ENCODE results near the gene ITIH3. TPM values are rescaled to one million over a fixed set of nuclear protein-coding genes. Genes with fewer than 3 reads are reported as not detected.

ITIH3 gene
- total RNA-seq, 3 donors from 2014 or later: 0.72 to 1.4 (median 0.89) TPM

DNA sequence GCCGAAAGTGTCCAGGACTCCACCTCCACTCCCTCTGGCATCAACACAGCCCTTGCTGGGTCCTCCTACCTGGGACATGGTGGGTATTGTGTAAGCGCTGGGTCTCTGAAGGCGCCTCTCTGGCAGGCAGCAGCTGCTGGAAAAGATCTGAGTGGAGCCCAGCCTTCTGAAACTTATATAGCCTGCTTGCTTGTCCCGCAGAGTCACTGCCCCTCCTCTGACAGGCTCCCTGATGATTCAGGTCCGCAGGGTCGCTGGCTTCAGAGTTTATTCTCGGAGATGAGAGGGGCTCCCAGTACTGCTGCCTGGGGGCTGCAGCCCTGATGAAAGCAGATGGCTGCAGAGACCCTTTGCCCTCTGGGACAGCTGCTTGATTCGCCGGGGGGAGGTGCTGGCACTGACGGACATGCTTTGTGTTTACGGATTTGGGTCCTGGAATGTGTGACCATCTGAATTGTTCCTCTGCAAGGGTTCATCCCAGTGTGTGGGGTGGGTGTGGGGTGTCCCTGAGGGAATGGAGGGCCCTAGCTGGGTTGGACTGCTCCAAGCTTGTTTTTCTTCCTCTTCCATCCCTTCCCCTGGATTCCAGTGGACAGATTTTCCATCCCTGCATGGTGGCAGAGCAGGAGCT lies 40.4 kb downstream of the ITIH3 start, which contains the start of gene MUSTN1:
Gene MUSTN1, minus strand, starts transcription at position 149 of the 631 bp plus-strand sequence. Its CDS starts 71 bp downstream, at position 78.
- peaks cover 4% of the 10 kb centered on the region for H3K4me1 ChIP-seq (ENCODE audit: low read depth)
- H3K36me3 ChIP-seq (ENCODE audit: low read depth): no peaks in the 10 kb centered on the region
- H3K9me3 ChIP-seq: no peaks in the 10 kb centered on the region
- intact Hi-C loops (cut with DNase I, micrococcal nuclease): no loop called here
- DNase-seq (no peak), ATAC-seq (no peak)
- no peak within 1 kb of the TSS for H3K4me3 ChIP-seq
- TF ChIP-seq, protein P1, sequence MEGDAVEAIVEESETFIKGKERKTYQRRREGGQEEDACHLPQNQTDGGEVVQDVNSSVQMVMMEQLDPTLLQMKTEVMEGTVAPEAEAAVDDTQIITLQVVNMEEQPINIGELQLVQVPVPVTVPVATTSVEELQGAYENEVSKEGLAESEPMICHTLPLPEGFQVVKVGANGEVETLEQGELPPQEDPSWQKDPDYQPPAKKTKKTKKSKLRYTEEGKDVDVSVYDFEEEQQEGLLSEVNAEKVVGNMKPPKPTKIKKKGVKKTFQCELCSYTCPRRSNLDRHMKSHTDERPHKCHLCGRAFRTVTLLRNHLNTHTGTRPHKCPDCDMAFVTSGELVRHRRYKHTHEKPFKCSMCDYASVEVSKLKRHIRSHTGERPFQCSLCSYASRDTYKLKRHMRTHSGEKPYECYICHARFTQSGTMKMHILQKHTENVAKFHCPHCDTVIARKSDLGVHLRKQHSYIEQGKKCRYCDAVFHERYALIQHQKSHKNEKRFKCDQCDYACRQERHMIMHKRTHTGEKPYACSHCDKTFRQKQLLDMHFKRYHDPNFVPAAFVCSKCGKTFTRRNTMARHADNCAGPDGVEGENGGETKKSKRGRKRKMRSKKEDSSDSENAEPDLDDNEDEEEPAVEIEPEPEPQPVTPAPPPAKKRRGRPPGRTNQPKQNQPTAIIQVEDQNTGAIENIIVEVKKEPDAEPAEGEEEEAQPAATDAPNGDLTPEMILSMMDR (IDR thresholded peaks at IDR 0.05): no peak

DNA sequence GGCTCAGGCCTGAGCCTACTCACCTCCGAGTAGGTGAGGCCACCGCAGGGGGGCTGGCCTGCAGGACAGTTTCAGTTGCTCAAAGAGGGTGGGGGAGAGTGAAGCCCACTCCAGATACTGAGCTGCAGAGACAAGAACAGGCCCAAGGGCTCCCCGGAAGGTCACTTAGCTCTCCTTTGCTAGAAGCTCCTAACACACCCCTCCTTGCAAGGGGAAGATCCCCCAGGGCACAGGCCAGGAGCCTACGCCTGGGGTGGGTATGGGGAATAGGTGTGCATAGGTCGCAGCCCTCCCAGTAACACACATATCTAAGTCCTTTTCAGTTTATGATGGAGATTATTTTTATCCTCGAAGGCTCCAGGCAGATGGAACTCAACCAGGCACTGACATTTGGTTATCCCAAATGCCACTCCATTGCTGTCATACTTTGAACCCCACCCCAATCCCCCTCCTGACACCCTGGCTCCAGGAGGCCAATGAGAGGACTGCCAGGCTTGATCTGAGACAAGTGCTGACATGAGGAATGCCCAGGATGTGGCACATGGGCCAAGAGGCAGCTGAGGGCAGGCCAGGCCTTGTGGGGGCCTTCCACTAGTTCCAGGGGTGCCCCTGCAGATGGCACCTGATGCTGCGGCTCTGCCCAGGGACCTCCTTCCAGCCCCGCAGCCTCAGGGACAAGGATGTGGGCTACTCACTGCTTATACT lies 41.3 kb downstream of the ITIH3 start:
- DNase-seq (no peak), ATAC-seq (no peak)
- H3K9me3 ChIP-seq: no peaks in the 10 kb centered on the region
- peaks cover 4% of the 10 kb centered on the region for H3K4me1 ChIP-seq (ENCODE audit: low read depth)
- intact Hi-C loops (cut with DNase I, micrococcal nuclease): no loop called here
- no peak overlapping the region for H3K4me3 ChIP-seq
- no peaks in the 10 kb centered on the region for H3K36me3 ChIP-seq (ENCODE audit: low read depth)
- TF ChIP-seq, protein P1 (IDR thresholded peaks at IDR 0.05): no peak

DNA sequence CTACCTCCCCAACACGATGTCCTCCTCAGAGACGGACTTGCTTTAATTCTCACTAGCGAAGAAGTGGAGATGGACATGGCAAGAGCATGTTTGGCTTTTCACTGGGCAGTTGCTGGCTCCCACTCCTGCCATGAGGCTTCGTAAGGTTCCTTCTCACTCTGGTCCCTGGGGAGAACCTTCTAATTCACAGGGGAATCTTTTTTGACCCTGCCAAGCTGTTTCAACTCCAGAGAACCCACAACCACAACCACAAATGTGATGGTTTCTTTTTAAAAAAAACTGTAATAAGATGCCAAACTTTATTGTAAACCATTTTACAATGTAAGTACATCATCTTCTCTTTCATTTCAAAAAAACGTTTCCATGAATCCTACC lies 41.9 kb downstream of the ITIH3 start:
- H3K9me3 ChIP-seq: no peaks in the 10 kb centered on the region
- peaks cover 2% of the 10 kb centered on the region for H3K4me1 ChIP-seq (ENCODE audit: low read depth)
- no peak overlapping the region for H3K4me3 ChIP-seq
- TF ChIP-seq, protein P1 (IDR thresholded peaks at IDR 0.05): no peak
- DNase-seq (no peak), ATAC-seq (no peak)
- intact Hi-C loops (cut with DNase I, micrococcal nuclease): no loop called here
- no peaks in the 10 kb centered on the region for H3K36me3 ChIP-seq (ENCODE audit: low read depth)

DNA sequence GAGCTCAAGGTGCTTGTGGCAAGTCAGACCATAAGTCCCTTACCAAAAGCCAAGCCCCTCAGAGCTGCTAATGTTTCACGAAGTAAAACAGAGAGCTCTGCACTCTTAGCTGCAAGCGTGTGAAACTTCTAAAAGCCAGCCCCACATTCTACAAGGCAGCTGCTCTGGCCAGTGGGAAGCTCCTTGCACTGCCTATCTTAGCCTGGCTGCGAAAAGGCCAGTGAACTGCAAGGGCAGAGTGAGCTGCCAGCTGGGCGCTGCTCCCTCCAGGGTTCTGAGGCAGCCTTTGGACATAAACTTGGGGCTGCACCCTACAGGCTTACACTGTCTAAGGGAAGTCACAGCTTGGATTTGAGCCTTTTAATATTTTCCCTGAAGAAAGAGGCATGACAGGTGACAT lies 42.4 kb downstream of the ITIH3 start:
- no peaks in the 10 kb centered on the region for H3K9me3 ChIP-seq
- no peaks in the 10 kb centered on the region for H3K36me3 ChIP-seq (ENCODE audit: low read depth)
- DNase-seq (no peak), ATAC-seq (no peak)
- no peaks in the 10 kb centered on the region for H3K4me1 ChIP-seq (ENCODE audit: low read depth)
- TF ChIP-seq, protein P1 (IDR thresholded peaks at IDR 0.05): no peak
- no peak overlapping the region for H3K4me3 ChIP-seq
- intact Hi-C loops (cut with DNase I, micrococcal nuclease): no loop called here

DNA sequence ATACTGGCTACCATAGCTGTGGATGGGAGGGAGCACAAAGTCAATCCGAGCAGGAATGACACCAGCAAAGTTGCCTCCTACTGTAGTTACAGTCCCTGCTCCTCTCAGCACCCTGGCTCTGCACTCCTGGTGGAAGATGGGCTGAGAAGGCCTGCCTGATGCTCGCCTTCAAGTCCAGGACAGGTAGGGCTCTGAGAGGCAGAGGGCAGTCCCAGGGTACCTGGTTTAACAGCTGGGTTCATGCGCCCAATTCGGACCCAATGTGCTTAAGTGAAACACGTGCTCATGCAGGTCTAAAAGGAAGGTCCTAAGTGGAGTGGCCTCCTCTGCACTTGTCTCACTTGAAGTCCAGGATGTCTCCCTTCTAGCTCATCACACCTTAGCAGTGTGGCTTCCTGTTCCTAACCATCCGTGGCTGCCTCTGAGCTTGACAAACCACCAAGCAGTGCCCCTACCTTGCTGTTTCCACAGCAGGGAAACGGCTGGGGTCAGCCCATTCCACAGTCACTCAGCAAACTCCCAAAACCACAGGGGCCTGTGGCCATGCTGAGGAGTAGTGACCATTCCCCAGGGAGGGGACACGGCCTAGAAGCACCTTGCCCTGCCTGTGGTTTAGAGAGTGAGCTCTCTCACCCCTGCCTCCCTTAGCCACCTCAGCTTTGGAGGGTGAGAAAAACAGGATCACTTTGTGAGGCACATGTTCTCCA lies 44.1 kb downstream of the ITIH3 start:
- TF ChIP-seq, protein P1 (IDR thresholded peaks at IDR 0.05): no peak
- peak; percentile 36 for ATAC-seq
- intact Hi-C loops (cut with DNase I, micrococcal nuclease): no loop called here

More for the DNA sequence above, 44.1 kb downstream of the ITIH3 start:
- peak in 1 of 3 donors; percentile 18 for DNase-seq
- no peak overlapping the region for H3K4me3 ChIP-seq
- H3K9me3 ChIP-seq: no peaks in the 10 kb centered on the region
- no peaks in the 10 kb centered on the region for H3K4me1 ChIP-seq (ENCODE audit: low read depth)
- no peaks in the 10 kb centered on the region for H3K36me3 ChIP-seq (ENCODE audit: low read depth)
